Transverse colon (tissue), 3 donors: ENCODE data around the gene IFNA6.

ENCODE experiments used
- EP300 ChIP-seq: sonication (generic); formaldehyde crosslinking; IDR thresholded peaks from one replicate; pipeline ENCODE4 v1.6.1; 2017; ENCODE audit warnings: antibody characterized with exemption, low read depth
- POLR2A ChIP-seq: fragments of 450-650 bp; IDR thresholded peaks from one replicate; pipeline ENCODE4 v1.6.1; 2016; ENCODE audit warnings: antibody characterized with exemption, mild to moderate bottlenecking, moderate library complexity
- TF ChIP-seq, protein P1 (sequence below), 5 experiments: fragments of 200-600 bp in 3 of 5; fragments of 450-650 bp in 2 of 5; sonication (generic) in 3 of 5; IDR thresholded peaks; 1 replicate in 2 of 5; 2 replicates in 3 of 5; pipeline ENCODE4 v1.5.1; 2016 to 2017; ENCODE audit warnings: antibody characterized with exemption in 5 of 5, inconsistent platforms in 3 of 5, mild to moderate bottlenecking in 2 of 5, moderate library complexity in 1 of 5

DNA sequence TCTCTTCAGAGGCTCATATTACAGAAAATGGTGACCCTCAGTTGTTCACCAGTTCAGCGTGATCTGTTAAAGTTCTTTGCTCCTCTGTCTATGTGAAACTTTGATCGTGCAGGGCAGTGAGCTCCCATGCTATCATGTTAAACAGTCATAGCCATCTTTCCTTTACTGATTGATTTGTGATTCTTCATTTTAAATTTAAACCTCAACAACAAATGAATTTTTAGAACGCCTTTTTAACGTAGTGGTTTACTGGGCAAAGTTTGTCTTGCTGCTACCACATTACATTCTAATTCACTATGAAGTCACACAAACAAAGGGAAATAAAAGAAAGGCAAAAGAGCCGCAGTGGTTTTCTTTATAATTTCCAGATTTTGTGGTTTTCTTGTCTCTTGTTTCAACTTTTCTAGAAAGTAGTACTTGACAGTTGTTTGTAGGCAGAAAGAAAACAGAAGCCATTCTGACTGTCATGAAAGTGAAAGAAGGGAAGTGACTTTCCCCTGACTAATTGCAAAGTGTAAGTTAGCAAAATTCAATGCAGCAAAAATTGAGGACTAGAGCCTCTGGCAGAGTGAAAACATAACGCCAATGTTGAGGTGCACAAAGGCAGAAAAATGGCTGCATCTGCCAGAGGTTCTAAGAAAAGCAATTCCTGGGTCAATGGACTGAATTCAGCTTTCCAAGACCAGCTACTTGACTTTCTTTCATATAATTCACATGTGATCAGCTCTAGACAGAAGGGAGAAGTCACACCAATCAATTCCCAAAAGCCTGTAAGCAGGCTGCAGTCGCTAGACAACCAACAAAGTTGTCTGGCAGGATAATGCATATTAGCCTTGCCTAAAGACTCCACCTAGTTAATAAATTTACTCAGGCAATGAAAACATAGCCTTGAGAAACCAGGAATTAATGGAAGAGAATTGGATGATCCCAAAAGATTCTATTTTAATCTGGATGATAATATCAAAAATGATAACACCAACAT lies 7.1 kb upstream of the IFNA6 start:
- TF ChIP-seq, protein P1, sequence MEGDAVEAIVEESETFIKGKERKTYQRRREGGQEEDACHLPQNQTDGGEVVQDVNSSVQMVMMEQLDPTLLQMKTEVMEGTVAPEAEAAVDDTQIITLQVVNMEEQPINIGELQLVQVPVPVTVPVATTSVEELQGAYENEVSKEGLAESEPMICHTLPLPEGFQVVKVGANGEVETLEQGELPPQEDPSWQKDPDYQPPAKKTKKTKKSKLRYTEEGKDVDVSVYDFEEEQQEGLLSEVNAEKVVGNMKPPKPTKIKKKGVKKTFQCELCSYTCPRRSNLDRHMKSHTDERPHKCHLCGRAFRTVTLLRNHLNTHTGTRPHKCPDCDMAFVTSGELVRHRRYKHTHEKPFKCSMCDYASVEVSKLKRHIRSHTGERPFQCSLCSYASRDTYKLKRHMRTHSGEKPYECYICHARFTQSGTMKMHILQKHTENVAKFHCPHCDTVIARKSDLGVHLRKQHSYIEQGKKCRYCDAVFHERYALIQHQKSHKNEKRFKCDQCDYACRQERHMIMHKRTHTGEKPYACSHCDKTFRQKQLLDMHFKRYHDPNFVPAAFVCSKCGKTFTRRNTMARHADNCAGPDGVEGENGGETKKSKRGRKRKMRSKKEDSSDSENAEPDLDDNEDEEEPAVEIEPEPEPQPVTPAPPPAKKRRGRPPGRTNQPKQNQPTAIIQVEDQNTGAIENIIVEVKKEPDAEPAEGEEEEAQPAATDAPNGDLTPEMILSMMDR (IDR thresholded peaks at IDR 0.05) = no peak
- TF ChIP-seq EP300 (no peak), POLR2A (no peak)
